GM12892 (cell line): ENCODE measurements around the gene FRG2C.
"Not testable (repeated sequence)": the region's sequence is repeated elsewhere in the genome, so short reads cannot be mapped to it uniquely, and the experiment has no call there.

Source experiments
- DNase-seq: peaks from one replicate; pipeline ENCODE4 v3.0.0; 2011; ENCODE audit not compliant: insufficient read length
- FAIRE-seq: peaks from 2 replicates; lab custom pipeline; 2011; peaks lifted over from hg19 to GRCh38; lab: Jason Lieb, UNC
- POLR2A ChIP-seq: IDR thresholded peaks from 2 replicates; pipeline ENCODE4 v1.6.1; 2011; ENCODE audit warnings: low read depth, low read length, control low read depth
- POLR2AphosphoS5 ChIP-seq: IDR thresholded peaks from 2 replicates; pipeline ENCODE4 v1.6.1; 2011; ENCODE audit warnings: low read depth, low read length, control low read depth
- TAF1 ChIP-seq: IDR thresholded peaks from 2 replicates; pipeline ENCODE4 v1.6.1; 2011; ENCODE audit warnings: low read depth, mild to moderate bottlenecking, control low read depth, low read length, borderline replicate concordance

FRG2C gene

DNA sequence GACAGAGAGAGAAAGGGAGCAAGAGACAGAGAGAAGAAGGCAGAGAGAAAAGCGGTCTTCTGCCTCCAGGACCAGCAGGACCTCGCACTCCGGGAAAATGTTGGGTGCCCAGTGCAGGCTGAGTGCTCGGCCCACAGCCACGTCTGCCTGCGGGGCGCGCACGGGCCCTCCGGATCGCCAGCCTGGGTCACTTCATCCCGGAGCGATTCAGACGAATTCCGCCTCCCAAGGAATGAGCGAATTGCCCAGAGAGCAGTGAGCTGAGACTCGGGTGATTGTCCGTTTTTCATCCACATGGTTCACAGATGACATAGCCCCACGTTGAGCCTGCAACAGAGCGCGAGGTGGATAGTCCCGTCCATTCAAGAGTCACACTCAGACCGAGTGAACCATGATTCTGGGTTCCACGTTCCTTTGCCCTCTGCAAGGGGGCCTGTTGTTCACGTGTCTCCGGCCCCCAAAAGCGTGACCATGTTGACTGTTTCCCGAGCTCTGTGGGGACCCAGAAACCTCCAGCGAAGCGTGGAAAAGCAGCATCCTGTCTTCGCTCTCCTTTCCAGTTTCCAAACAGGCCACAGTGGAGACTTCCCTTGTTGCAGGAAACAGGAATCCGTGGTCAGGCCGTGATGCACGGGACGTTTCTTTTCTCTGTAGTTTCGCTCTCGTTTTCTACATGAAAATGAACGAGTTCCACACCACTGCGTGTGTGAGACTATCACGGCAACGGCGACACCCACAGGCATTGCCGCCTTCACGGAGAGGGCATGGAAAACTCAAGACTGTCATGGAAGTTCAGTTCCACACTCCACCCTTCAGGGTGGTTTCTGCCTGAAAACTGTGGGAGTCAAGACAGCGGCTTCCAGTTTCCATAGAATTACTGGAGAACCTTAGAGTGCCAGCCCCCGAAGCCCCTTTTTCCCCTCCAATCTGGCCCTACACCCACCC, 3.9 kb downstream of the FRG2C start:
- DNase-seq, FAIRE-seq: not testable (repeated sequence)

DNA sequence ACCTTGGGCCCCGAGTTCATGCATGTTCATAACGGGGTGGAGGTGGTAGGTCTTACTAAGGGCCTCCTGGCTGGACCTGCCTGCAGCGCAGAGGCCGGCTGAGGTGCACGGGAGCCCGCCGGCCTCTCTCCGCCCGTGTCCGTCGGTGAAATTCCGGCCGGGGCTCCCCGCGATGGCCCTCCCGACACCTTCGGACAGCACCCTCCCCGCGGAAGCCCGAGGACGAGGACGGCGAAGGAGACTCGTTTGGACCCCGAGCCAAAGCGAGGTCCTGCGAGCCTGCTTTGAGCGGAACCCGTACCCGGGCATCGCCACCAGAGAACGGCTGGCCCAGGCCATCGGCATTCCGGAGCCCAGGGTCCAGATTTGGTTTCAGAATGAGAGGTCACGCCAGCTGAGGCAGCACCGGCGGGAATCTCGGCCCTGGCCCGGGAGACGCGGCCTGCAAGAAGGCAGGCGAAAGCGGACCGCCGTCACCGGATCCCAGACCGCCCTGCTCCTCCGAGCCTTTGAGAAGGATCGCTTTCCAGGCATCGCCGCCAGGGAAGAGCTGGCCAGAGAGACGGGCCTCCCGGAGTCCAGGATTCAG, 4.7 kb downstream of the FRG2C start:
- not testable (repeated sequence) for DNase-seq
- FAIRE-seq: peak; percentile 92

- not testable (repeated sequence) for DNase-seq, FAIRE-seq
Measured at GRCh38 chr3:75669348-75670297, 5.5 kb downstream of the FRG2C start.

DNA sequence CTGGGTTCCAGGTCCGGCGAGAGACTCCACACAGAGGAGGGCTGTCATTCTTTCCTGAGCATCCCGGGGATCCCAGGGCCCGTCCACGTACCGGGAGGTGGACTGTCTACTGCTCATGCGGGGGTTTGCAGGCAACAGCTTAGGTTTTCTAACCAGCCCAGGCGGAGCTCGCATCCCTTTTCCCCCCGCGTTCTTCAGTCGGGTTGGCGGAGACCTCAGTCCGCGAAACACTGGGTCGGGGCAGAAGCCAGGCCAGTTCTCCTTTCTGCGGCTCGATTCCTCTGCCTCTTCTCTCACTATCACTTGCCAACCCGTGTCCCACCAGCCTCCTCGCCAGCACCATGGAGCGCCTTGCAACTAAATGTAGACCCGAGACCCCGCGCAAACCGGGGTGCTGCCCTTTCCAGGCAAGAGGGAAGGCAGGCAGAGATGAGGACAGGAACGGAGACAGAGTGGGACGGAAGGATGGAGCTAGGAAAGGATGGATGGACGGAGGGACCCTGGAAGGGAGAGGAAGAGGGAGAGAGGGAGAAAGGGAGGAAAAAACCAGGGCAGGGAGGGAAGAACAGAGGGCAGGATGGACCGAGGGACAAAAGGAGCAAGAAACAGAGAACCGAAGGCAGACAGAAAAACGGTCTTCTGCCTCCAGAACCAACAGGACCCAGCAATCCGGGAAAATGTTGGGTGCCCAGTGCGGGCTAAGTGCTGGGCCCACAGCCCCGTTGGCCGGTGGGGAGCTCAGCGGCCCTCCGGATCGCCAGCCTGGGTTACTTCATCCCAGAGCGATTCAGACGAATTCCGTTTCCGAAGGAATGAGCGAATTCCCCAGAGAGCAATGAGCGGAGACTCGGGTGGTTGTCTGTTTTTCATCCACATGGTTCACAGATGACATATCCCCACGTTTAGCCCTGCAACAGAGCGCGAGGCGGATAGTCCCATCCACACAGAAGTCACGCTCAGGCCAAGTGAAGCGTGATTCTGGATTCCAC, 6.5 kb downstream of the FRG2C start:
- FAIRE-seq, DNase-seq: not testable (repeated sequence)

- DNase-seq, FAIRE-seq: not testable (repeated sequence)
Measured at GRCh38 chr3:75671287-75672139, 7.4 kb downstream of the FRG2C start.

DNA sequence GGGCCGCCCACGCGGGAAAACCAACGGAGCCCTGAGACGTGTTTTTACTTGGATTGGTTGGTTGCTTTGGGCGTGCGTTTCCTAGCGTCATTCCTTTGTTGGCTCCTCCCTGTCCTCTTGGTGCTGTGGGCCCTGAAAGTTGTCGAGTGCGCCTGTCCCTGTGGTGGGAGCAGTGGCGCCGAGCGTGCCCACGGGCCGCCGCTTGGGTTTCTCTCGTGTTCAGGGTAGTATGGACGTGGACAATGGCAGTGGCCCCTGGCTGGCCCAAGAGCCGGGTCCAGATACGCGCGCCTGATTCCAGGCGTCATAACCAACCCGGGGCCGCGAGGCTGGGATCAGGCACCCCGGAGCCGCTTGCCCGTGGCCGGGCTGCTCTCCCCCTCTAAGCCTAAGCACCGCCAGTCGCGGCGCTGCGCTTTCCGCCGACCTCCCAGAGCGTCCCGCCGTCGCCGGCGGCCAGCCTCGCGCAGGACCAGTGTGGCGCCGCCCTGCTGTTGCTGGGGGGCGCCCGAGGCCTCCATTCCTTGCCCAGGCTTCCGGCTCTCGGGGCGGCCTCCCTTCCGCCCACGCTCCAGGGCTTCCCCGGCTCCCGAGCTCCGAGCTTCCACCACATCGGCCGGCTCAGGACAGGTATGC, 8.1 kb downstream of the FRG2C start:
- DNase-seq, FAIRE-seq: not testable (repeated sequence)

DNA sequence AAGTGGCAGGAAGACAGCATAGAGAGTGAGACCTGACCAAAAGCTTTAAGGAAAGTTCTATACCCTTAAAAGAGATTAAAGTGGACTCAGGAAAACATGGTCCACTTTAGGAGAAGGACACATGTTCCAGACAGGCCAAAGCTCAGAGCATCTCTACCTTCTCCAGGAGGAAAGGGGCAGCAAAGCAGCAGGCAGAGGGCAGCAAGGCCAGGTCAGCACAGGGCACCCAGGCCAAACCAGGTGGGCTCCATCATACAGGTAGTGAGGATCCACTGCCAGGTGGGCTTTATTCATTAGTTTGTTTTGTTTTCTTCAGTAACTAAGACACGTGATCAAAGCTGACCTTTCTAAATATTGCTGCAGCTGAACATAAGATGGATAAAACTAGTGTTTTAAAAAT, 19.8 kb downstream of the FRG2C start:
- DNase-seq, FAIRE-seq: not testable (repeated sequence)

DNA sequence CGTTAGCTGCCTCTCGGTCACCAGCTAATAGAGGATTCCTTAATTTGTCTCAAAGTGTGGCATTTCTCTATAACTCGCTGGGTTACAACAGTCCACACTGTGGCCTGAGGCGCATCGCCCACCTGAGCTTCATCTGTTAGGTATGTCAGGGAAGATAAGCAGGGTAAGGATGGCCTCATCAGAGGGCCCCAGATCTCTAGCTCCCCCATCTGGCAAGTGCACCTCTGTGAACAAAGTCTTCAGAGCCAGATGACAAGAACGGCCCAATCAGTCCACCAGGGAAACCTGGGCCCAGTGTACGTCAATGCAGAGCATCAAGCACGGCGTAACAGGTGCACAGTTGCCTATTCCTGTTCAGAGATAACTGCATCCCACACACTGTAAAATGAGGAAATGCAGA, 23.2 kb downstream of the FRG2C start:
- no peak for FAIRE-seq
- TF ChIP-seq POLR2A (no peak), TAF1 (no peak), POLR2AphosphoS5 (no peak)
- DNase-seq: no peak

DNA sequence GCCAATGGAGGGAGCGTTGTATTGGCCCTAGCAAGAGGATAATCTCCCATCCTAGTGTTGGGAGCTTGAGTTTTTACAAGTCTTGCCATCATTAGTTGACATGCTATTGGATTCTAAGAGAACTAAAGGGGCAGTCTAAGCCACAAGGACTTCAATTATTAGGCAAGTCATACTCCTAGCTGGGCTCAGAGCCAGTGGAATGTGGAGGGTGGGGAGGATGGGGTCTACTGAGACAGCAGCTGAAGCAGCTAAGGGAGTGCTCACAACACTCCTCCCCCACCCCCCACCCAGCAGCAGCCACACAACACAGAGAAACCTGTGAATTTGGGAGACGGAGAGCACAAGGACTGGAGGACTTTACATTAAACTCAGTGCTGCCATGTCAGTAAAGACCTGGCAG, 27.9 kb downstream of the FRG2C start:
- no peak for FAIRE-seq
- no peak for DNase-seq
- no peak for TF ChIP-seq POLR2AphosphoS5
- TF ChIP-seq TAF1: no peak
- TF ChIP-seq POLR2A: no peak
